NCI-H2107 (cell line): ENCODE measurements around the gene SLC25A15.
"Not testable (repeated sequence)": the region's sequence is repeated elsewhere in the genome, so short reads cannot be mapped to it uniquely, and the experiment has no call there.

ENCODE experiments used
- DNase-seq: peaks from one replicate; lab custom pipeline; 2025; lab: John Stamatoyannopoulos, UW

SLC25A15 gene

DNA sequence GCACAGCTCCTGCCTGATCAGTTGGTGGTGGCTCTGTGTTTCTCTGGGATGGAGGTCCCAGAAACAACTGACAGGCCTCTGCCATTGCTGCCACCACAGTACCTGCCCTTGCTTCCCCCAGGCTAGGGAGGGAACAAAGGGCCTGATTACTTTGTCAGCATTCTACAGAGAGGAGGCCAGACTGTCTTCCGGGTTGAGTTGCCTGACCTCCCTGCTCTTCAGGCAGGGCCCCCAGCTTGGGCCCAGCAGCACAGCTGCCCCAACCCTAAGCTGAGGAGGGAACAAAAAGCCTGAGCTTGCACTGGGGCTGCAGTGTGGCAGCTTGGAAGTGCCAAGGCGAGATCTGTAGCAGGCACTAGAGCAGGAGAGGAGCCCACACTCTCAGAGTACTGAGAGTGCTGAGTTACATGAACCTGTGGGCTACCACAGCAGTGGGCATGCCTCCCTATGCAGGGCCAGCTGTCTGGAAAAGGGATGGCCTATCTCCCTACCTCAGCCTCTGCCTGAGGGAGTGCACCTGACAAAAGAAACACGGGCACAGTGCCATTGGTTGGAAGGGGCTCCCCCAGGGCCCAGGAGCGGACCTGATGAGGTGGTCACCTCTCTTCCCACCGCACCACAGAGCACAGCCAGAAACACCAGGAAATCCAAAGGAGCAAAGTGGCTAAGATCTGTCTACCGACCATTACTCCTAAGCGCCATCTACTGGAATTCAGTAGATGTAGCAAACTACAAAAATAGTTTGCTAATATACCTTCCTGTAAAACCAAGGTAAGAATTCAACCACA is 24.4 kb downstream of the SLC25A15 start:
- no peak for DNase-seq

DNA sequence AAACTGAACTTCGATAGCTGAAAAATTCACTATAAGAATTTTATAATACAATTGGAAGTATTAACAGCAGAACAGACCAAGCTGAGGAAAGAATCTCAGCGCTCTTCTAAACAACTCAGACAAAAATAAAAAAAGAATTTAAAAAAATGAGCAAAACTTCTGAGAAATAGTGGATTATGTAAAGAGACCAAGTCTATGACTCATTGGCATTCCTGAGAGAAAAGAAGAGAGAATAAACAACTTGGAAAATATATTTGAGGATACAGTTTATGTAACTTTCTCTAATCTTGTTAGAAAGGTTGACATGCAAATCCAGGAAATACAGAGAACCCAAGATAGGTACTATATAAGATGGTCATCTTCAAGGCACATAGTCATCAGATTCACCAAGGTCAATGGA is 25.4 kb downstream of the SLC25A15 start:
- no peak for DNase-seq

DNA sequence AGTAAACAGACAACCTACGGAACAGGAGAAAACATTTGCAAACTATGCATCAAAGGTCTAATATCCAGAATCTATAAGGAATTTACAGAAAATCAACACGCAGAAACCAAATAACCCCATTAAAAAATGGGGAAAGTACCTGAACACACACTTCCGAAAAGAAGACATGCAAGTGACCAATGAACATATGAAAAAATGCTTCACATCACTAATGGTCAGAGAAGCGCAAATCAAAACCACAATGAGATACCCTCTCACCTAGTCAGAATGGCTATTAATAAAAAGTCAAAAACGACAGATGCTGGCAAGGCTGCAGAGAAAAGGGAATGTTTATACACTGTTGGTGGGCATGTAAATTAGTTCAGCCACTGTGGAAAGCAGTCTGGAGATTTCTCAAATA is 29.5 kb downstream of the SLC25A15 start:
- no peak for DNase-seq

DNA sequence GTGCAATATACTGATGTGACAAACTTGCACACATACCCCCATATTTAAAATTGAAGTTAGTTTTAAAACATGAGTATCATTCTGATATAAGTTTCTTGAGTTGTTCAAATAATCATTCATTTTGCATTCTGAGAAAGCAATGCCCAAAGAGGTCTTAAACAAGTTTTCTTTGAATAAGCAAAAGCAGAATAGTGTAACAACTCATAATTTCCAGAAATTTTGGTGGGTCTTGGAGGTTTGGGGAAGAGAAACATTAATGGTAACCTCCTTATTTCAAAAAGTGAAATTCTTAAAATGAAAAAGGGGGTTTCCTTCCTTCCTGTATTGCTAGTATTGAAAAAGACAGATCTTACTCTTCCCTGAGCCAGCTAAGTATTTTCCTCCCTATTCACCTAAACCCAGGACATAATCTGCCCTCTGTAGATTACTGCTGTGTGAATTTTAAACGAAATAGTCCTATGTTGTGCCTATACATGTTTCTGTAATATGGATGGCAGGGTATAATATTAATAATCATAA is 30.4 kb downstream of the SLC25A15 start:
- no peak for DNase-seq

DNA sequence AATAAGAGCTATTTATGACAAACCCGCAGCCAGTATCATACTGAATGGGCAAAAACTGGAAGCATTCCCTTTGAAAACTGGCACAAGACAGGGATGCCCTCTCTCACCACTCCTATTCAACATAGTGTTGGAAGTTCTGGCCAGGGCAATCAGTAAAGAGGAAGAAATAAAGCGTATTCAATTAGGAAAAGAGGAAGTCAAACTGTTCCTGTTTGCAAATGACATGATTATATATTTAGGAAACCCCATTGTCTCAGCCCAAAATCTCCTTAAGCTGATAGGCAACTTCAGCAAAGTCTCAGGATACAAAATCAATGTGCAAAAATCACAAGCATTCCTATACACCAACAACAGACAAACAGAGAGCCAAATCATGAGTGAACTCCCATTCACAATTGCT is 50.3 kb downstream of the SLC25A15 start:
- not testable (repeated sequence) for DNase-seq

DNA sequence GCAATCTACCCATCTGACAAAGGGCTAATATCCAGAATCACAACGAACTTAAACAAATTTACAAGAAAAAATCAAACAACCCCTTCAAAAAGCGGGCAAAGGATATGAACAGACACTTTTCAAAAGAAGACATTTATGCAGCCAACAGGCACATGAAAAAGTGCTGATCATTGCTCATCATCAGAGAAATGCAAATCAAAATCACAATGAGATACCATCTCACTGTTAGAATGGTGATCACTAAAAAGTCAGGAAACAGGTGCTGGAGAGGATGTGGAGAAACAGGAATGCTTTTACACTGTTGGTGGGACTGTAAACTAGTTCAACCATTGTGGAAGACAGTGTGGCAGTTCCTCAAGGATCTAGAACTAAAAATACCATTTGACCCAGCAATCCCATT is 51.5 kb downstream of the SLC25A15 start:
- DNase-seq = not testable (repeated sequence)
